HG02973 (cell line): ENCODE results near the gene LSAMP.

Source experiments
- ATAC-seq: cut with Tn5 transposase; IDR thresholded peaks from one replicate; pipeline ENCODE4 v1.9.1; 2021; ENCODE audit warnings: moderate library complexity; ENCODE audit not compliant: unreplicated experiment

The LSAMP gene

DNA sequence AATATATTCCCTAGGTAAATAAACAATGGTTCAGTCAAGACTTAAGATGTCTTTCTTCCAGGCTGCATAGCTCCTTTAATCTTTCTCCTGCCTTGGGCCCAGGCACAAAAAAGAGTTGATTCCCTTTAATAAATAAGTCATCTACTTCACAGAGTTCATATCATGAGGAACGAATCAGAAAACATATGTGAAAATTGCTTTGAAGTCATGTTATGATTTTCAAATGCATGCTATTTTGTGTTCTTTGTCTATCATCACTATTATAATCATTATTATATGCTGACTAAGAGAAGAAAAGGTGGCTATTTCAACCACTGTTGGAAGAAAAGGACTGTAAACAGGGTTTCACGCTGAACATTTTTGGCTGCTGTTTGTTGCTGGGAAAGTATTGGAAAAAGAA is 70.4 kb downstream of the LSAMP start:
- ATAC-seq, result no peak

DNA sequence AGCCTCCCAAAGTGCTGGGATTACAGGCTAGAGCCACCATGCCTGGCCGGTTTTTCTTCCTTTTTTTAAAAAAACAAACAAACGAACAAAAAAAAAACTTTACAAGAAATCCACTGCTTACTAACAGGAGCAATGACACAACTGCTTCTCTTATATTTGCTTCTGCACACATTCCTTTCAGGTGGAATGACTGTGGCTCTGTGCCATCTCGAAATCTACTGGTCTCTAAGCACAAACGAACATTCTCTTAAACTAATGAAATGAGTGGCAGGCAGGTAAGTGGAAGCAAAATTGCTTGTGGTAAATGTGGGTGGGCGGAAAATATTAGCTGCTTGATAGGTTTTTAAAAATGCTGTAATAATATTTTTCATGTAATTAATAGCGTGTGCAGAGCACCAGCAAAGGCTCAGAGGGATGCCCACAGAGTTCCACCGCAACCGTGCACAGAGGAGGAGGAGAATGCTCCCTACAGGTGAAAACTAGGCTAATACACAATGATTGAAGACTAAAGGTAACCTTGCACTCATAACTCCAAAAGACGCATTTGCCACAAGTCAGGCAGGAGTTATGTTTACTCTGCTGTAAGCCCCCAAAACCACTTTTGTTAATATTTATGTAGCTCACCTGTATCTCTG is 77.4 kb downstream of the LSAMP start:
- ATAC-seq, result no peak

DNA sequence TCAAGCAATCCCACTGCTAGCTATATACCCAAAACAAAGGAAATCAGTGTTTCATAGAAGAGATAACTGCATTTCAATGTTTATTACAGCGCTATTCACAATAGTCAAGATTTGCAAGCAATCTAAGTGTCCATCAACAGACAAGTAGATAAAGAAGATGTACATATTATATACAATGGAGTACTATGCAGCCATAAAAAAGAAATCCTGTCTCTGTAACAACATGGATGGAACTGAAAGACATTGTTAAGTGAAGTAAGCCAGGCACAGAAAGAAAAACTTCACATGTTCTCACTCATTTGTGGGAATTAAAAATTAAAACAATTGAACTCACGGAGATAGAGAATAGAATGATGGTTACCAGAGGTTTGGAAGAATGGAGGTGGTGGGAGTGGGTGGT is 89.2 kb downstream of the LSAMP start:
- no peak for ATAC-seq

DNA sequence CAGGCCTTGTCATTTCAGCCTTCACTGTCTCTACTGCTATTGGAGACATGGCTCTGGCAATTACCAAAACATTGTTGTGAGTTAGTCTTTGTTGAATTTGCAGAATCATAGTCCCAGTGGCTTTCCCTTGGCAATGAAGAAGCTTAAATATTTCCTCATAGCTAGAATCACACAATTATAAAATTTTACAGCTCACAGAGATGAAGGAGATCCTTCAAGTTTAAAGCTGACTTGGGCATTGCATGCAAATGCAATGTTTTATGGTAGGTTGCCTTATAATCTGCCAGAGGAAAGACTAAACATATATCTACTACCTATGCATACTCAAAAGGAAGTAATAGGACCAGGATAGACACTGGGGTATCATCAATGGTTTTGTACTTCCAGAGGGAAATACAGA is 90.9 kb downstream of the LSAMP start:
- ATAC-seq, result no peak

DNA sequence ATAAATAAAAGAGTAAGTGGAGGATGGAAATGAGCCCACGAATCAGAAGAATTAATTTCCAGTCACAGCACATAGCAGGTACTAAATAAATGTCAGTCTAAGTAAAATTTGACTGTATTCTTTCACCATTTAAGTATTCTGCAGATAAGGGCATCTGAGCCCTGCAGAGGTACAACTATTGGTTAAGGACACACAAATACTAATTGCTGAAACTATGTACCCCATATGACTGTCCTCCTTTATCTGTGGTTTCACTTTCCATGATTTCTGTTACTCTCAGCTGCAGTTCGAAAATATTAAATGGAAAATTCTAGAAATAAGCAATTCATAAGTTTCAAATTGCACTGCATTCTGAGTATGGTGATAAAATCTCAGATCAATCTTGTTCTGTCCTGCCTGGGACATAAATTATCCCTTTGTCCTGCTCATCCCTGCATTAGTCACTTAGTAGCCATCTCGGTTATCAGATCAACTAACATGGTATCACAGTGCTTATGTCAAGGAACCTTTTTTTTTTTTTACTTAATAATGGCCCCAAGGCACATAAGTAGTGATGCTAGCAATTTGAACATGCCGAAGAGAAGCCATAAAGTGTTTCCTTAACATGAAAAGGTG is 95.1 kb downstream of the LSAMP start:
- no peak for ATAC-seq

DNA sequence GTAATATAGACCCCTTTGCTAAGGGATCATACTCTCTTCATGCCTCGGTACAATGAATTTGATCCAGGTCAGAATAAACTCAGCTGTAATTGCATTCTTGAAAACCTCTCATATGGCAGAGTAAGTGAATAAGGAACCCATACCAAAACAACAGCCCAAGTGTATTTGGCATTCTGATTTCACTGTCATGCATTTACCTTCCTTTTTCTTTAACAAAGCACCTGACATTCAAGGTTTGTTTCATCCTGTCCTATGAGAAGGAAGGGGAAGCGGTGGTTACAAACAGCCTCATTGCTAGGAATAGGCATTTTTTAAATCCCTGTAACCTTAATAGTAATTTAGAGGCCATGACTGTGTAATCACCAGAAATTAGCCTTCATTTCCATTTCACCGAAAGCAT is 97.1 kb downstream of the LSAMP start:
- no peak for ATAC-seq

DNA sequence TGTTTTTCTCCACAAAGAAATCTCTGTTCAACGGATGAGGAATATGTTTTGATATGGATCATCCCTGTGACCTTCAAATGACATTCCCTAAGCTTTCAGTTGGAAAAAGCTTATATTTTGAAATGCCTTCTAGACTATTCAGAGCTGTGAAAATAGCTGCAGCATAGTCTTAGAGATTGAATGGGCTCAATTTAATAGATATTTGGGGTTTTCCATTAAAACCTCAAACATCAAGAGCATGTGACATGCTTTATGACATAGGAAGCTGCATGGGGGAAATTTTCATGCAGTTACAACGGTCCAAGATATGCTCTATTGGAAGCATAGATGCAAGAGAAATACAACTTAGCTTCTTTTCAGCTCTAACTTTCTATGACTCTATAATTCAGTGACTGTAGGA is 102.8 kb downstream of the LSAMP start:
- ATAC-seq, result no peak

DNA sequence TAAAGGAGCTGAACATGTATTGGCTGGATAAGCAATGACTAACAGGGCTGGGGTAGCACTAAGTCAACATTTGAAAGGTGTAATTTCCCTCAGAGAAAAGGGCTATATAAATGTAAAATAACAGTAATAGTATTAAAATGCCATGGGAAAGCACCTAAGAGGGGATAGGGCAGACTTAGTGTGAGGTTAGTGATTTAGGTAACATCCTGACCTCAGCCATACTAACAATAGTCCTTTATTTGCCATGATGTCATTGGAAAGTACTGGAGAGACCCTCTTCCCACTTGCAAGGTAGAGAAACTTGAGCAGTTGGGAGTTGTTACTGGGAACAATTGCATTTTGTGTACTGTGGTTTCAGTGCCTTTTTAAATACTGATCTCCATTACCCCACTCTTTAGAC is 103.4 kb downstream of the LSAMP start:
- ATAC-seq, result no peak

DNA sequence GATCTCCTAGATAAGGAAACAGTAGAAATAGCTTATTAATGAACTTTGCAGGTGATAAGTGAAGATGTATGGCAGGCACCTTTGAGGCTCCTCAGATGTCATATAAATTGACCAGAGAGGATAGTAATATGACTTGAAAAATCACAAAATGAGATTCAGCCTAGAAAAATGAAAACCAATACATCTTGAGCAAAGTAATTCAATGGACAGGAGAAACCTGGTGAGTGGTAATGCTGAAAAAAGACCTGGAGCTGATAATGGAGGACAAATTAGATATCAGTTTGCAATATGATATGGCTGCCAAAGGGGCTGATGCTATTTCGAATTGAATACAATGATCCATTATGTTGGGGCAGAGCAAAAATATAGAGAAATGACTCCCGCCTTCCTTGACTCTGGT is 103.9 kb downstream of the LSAMP start:
- ATAC-seq, result no peak

DNA sequence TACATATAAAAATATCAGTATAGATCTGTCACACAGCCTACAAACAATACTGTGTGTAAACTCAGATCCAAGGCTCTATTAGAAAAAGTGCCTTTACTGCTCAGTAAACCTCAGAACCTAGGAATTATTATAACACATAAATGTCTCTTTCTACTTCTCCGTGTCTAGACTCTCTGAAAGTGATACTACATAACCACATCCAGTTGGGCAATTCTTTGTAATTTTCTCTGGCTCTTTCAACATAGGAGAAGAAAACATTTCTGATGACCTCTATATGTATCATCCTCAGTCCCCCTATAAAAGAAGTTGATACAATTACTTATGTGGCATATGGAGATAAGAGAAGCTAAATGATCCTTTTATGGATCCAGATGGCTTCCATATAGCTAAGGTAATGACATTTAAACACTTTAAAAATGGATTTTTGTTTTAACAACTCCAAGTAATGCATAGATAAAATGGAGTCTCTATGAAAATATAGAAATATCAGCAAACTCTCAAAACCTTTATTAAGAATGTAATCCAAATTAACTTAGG is 104.5 kb downstream of the LSAMP start:
- ATAC-seq, result no peak

DNA sequence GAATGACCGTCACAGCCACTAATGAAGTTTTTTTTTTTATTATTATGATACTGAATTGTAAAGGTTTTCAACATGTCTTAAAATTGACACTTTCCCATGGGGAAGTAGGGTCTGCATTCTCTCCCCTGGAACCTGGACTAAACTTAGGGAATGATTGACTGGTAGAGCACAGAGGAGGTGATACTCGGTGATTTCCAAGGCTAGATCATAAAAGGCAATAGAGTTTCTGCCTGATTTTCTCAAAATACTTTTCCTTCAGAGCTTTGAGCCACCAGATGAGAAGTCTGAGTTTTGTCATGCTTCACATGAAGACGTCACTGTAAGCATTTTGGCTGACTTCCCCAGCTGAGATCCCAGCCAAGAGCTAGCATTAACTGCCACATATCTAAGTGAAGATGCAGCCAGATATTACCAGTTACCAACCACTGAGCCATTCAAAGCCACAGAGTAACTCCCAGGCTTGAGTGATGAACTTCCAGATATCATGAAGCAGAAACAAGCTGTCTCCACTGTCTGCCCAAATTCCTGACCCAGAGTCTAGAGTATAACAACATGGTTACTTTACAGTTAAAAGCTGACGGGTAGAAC is 105.8 kb downstream of the LSAMP start:
- no peak for ATAC-seq

DNA sequence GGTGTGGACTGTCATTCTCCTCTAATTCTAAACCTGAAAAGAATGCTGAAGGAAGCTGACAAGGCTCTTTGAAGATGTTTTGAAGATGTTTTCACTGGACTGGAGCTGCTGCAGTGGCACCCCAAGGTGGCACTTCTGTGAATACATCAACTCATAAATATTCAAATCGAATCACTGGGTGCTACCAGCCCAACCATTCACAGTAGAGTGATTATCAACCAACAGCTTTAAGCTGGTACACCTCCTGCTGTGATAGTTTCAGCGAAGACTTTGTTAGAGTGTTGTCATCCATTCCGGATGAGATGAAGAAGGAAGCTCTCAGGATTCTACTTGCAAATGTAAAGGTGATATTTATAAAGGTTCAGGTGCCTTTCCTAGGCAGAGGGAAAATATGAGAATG is 106.6 kb downstream of the LSAMP start:
- ATAC-seq, result no peak

DNA sequence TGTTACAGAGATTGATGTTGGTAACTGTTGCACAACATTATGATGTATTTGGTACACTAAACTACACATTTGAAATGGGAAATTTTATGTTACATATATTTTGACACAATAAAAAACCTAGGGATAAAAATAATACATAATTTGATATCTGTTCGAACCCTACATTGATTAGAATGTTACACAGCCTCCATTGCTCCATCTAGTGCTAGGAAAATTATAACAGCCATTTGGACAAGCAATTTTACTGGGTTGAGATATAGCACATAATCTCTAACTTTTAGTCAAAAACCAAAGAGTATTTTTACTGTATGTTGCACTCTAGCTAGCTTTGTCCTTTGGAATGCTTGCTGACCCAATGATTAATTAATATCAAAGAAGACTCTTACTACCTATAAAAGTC is 108.1 kb downstream of the LSAMP start:
- no peak for ATAC-seq

DNA sequence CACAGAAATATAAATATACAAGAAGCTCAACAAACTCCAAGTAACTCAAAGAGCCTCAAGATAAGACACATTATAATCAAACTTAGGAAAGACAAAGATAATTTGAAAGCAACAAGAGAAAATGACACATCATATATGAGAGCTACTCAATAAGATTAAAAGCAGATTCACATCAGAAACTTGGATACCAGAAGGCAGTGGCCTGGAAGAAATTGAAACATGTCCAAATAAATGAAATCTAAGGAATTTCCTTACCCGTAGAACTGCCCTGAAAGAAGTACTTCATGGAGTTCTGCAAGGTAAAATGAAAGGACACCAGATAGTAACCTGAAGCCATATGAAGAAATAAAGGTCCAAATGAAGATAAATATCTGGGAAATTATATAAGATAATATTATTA is 113.9 kb downstream of the LSAMP start:
- no peak for ATAC-seq

DNA sequence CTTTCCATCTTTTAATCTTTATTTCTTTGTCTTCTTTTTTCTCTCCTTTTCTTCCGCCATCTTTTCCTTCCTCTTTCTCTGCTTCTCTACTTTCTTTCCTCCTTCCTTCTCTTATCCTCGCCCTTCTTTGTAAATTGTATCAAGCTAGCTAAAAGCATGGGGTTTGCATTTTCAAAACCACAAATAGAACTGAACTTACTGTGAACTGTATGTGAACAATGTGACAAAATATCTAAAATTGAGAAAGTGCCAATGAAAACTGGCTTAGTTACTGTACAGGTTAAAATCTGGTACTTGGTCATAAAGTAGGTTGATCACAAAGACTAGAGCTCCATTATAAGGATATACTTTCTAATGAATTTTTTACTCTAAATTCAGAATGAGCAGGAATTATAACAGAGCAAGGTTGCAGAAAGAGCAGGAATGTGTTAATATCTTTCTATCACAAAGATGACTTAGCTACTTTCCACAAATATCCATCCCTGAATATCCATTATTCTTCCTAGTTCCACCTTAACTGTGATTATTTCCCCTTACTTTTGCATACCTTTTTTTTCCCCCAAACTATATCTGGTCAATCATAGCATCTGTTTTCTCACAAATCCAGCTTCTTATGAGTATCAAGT is 122.4 kb downstream of the LSAMP start:
- no peak for ATAC-seq

DNA sequence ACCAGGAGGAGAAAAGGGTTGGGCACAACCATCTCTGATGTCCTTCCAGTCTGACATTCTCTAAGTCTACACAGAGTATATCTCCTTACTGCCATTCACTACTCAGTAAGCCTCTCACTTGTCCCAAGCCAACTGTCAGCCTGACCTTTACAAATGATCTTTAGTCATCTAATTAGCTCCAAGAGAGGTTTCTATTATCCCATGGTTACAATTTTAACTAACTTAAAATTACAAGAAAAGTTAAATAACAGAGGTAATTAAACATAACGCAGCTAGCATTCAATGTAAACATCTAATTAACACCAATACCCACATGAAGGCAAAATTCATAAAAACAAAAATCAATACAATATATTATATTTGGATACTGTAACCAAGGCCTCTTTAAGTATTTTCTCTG is 126.9 kb downstream of the LSAMP start:
- ATAC-seq, result no peak

DNA sequence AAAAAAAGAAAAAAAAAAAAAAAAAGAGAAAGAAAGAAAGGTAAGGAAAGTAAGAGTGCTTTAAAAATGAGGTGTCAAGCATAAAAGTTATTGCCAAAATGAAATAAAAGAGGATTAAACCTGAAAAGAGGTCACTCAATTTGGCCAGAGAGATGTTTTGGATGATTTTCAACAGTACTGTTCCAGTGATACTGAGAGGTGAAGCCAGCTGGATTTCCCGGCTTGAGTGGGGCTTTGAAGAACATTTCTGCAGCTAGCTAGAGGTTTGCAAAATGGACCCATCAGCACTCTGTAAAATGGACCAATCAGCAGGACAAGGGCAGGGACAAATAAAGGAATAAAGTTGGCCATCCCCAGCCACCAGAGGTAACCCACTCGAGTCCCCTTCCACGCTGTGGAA is 128.5 kb downstream of the LSAMP start:
- ATAC-seq, result no peak

DNA sequence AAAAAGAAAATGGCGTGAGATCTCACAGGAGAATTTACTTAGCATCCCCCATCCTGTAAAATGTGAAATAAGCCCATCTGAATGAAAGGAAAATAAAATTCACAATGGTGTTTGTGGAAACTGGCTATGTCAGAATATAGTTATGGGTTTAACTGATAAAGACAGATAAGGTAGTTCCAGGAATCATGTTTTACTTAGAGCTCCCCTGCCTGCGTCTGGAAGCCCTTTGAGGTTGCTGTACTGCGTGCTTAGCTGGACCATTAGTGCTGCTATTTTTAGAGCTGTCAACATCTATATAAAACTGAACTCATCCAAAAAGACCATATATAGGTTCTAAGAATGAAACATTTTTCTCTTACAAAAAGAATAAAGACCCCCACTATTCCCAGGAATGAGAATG is 130.8 kb downstream of the LSAMP start:
- ATAC-seq, result no peak

DNA sequence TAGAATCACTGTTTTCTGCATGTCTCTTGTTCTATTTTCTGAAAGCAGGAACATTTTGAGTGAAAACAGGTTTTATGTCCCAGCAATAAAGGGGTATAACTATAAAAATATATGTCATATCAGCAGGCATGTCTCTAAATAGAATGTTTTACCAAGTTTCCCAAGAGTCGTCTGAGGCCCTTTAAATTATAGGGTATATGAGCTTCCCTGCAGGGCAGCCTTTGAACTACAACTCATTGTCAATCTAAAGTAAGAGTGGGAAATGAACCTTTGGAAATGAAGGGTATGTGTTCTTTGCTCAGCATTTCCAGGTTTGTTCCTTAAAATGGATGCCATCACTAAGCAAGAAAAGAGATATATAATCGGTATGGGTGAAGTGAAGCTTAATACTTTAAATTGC is 138.6 kb downstream of the LSAMP start:
- no peak for ATAC-seq

DNA sequence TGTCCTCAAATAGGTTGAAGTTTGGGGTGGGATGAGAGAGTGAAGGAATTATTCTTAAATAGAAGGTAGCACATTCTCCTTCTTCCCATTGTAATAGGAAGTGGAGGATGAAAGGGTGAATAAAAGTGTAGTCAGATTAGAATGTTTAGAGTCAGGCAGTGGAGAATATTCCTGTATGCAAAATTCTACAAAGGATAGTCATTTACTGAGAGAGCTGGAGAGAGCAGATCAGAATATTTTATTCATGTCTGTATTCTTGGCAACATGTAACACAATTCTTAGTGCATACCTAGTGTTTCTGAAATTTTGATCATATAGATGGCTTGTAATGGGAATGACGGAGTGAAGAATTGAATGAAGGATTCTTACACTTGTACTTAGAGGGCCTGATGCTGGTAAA is 139.1 kb downstream of the LSAMP start:
- no peak for ATAC-seq

DNA sequence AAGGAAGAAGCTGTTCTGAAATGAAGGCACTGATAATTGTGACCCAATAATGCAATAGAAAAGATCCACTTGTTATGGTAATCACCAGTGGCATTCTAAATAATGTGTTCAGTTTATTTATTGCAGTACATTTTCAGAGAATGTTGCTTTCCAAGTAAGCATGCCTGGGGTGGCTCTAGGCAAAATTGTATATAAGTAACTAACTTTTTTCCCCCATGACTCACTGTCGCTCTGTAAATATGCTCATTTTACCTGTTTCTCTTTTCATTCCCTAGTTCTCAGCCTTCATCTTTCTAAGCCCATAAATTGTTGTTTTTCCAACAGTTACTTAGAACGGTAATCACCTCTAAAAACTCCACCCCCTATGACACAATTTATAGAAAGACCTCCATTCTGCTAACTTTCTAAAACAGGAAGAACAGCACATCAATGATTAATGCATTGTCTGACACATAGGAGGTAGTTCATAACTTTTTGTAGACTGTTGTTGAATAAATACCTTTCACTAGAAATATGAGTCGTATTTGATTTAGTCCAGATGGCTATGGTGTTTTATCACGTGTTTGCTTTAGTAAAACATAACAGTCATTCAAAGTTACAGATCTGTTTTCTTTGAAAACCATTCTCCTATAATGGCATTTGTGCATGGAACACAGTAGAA is 143.1 kb downstream of the LSAMP start:
- ATAC-seq, result no peak

DNA sequence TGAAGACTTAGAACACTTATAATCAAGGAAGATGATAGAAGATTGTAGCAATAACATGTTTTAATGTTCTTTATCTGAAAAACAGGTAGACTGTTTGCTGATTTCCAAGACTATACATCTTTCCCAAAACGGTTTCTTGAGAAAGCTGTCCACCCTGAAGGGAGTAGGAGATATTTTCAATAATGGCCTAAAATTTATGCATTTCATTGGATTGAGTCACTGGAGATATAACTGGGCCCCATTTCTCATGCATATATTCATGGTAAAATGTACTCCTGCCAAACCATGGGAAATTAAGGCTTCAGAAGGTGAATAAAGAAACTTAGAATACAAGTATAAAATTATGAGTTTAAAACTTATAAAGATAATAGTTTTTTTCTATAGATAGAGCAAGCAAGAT is 143.9 kb downstream of the LSAMP start:
- ATAC-seq, result no peak
